HepG2 (cell line): ENCODE measurements around the gene CD24. TPM values are rescaled to one million over a fixed set of nuclear protein-coding genes. Genes with fewer than 3 reads are reported as not detected.

ENCODE experiments used
- ARHGAP35 ChIP-seq: sonication (generic); formaldehyde crosslinking; IDR thresholded peaks from 2 replicates; pipeline ENCODE4 v1.9.0; 2022; ENCODE audit warnings: mild to moderate bottlenecking, inconsistent platforms, moderate library complexity, missing genetic modification reagents, borderline replicate concordance
- BORCS8-MEF2B ChIP-seq: sonication (generic); formaldehyde crosslinking; IDR thresholded peaks from 2 replicates; pipeline ENCODE4 v1.8.0; 2022; ENCODE audit warnings: mild to moderate bottlenecking, missing genetic modification reagents
- GABPA ChIP-seq, 2 experiments: IDR thresholded peaks; 2 replicates each; pipeline ENCODE4 v1.6.1; 2011 to 2016; ENCODE audit warnings: low read depth in 2 of 2, low read length in 1 of 2, missing biosample characterization in 1 of 2, missing genetic modification characterization in 1 of 2
- GATAD2A ChIP-seq: IDR thresholded peaks from 2 replicates; pipeline ENCODE4 v1.6.1; 2016
- HMG20A ChIP-seq: IDR thresholded peaks from 2 replicates; pipeline ENCODE4 v1.6.1; 2016; ENCODE audit warnings: borderline replicate concordance
- IRX3 ChIP-seq: sonication (generic); formaldehyde crosslinking; IDR thresholded peaks from 2 replicates; pipeline ENCODE4 v1.8.1; 2023; ENCODE audit warnings: mild to moderate bottlenecking, low read depth, missing genetic modification reagents, borderline replicate concordance
- KDM5B ChIP-seq: sonication (generic); formaldehyde crosslinking; IDR thresholded peaks from 2 replicates; pipeline ENCODE4 v1.4.0; 2020; ENCODE audit warnings: missing genetic modification reagents, mild to moderate bottlenecking, borderline replicate concordance
- MAF1 ChIP-seq: sonication (generic); formaldehyde crosslinking; IDR thresholded peaks from 2 replicates; pipeline ENCODE4 v1.5.0; 2020; ENCODE audit warnings: missing genetic modification reagents, borderline replicate concordance
- NR2F6 ChIP-seq, 2 experiments: IDR thresholded peaks; 2 replicates each; pipeline ENCODE4 v1.6.1; 2016; ENCODE audit warnings: antibody characterized with exemption in 1 of 2, mild to moderate bottlenecking in 1 of 2
- YEATS4 ChIP-seq: sonication (generic); formaldehyde crosslinking; IDR thresholded peaks from 2 replicates; pipeline ENCODE4 v1.4.0; 2020; ENCODE audit warnings: missing genetic modification reagents, borderline replicate concordance
- ZMAT3 ChIP-seq: sonication (generic); formaldehyde crosslinking; conservative IDR thresholded peaks from 2 replicates; pipeline ENCODE4 v1.7.0; 2021; ENCODE audit warnings: missing genetic modification reagents
- ZNF292 ChIP-seq: sonication (generic); formaldehyde crosslinking; IDR thresholded peaks from 2 replicates; pipeline ENCODE4 v1.8.1; 2022; ENCODE audit warnings: mild to moderate bottlenecking, low read depth, missing genetic modification reagents, borderline replicate concordance
- ZSCAN22 ChIP-seq: sonication (generic); formaldehyde crosslinking; IDR thresholded peaks from 2 replicates; pipeline ENCODE4 v1.4.0; 2020; ENCODE audit warnings: mild to moderate bottlenecking, missing genetic modification reagents
- ZSCAN25 ChIP-seq: sonication (generic); formaldehyde crosslinking; IDR thresholded peaks from 2 replicates; pipeline ENCODE4 v1.8.0; 2022; ENCODE audit warnings: mild to moderate bottlenecking, missing genetic modification reagents
- polyA plus RNA-seq, 8 experiments: library from polyadenylated mRNA; depleted of rRNA in 3 of 8; stranded (reverse) in 7 of 8; unstranded in 1 of 8; fragments of >200 nt; fragmentation: Illumina TruSeq in 4 of 8; extraction: Trizol in 4 of 8; gene quantifications; 2 replicates each; pipeline versions ENCODE4 v1.2.1 to v1.2.3, GENCODE V29; 2011 to 2016; ENCODE audit warnings: low read depth in 4 of 8, missing spikeins in 1 of 8, mixed read lengths in 1 of 8; ENCODE audit not compliant: insufficient read depth in 1 of 8
- total RNA-seq, 5 experiments: library from RNA; depleted of rRNA; stranded (reverse); fragments of >200 nt; fragmentation: Illumina TruSeq; extraction: Trizol; gene quantifications; 2 replicates each; pipeline ENCODE4 v1.2.3, GENCODE V29; 2016; ENCODE audit warnings: low read depth in 1 of 5
- TF ChIP-seq, protein P1 (sequence below), 2 experiments: fragments of 450-650 bp in 1 of 2; sonication (generic) in 1 of 2; formaldehyde crosslinking in 1 of 2; IDR thresholded peaks; 2 replicates each; pipeline versions ENCODE4 v1.6.1 to v1.8.0; 2016 to 2022; ENCODE audit warnings: antibody characterized with exemption in 1 of 2, mild to moderate bottlenecking in 1 of 2, missing genetic modification reagents in 1 of 2
- TF ChIP-seq, protein P2 (sequence below): sonication (generic); formaldehyde crosslinking; IDR thresholded peaks from 2 replicates; pipeline ENCODE4 v1.5.0; 2020; ENCODE audit warnings: mild to moderate bottlenecking, missing genetic modification reagents

CD24 gene
- total and polyA plus RNA-seq, 2 of the 13 experiments (the other 11 are each of a cell fraction or from before 2014, with no cell fraction given) = 11.3 to 30.5 TPM

DNA sequence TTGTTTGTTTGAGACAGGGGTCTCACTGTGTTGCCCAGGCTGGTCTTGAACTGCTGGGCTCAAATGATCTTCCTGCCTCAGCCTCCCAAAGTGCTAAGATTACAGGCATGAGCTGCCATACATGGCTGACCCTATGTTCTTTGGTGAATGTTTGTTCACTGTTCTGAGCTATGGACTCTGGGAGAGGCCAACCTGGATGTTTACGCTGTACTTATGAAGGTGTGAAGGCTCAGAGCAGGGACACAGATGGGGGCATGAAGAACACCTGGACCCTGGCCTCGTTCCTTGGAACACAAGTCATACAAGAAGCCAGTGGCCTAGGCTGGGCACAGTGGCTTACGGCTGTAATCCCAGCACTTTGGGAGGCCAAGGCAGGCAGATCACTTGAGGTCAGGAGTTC is 21.1 kb upstream of the CD24 start (continued):
- TF ChIP-seq, protein P1, sequence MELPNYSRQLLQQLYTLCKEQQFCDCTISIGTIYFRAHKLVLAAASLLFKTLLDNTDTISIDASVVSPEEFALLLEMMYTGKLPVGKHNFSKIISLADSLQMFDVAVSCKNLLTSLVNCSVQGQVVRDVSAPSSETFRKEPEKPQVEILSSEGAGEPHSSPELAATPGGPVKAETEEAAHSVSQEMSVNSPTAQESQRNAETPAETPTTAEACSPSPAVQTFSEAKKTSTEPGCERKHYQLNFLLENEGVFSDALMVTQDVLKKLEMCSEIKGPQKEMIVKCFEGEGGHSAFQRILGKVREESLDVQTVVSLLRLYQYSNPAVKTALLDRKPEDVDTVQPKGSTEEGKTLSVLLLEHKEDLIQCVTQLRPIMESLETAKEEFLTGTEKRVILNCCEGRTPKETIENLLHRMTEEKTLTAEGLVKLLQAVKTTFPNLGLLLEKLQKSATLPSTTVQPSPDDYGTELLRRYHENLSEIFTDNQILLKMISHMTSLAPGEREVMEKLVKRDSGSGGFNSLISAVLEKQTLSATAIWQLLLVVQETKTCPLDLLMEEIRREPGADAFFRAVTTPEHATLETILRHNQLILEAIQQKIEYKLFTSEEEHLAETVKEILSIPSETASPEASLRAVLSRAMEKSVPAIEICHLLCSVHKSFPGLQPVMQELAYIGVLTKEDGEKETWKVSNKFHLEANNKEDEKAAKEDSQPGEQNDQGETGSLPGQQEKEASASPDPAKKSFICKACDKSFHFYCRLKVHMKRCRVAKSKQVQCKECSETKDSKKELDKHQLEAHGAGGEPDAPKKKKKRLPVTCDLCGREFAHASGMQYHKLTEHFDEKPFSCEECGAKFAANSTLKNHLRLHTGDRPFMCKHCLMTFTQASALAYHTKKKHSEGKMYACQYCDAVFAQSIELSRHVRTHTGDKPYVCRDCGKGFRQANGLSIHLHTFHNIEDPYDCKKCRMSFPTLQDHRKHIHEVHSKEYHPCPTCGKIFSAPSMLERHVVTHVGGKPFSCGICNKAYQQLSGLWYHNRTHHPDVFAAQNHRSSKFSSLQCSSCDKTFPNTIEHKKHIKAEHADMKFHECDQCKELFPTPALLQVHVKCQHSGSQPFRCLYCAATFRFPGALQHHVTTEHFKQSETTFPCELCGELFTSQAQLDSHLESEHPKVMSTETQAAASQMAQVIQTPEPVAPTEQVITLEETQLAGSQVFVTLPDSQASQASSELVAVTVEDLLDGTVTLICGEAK (IDR thresholded peaks at IDR 0.05) = no peak
- TF ChIP-seq, protein P1 (CRISPR knock-in tag; IDR thresholded peaks at IDR 0.05) = no peak
- peak; percentile 38; the same call in 1 of the 2 replicates for TF ChIP-seq HMG20A (CRISPR knock-in tag)
- no peak for TF ChIP-seq BORCS8-MEF2B (CRISPR knock-in tag)
- 0 out of 2 replicates have a peak, but pooled peaks have one; percentile 8 for TF ChIP-seq NR2F6 (IDR thresholded peaks at IDR 0.05)
- TF ChIP-seq NR2F6 (CRISPR knock-in tag; IDR thresholded peaks at IDR 0.05) = peak; percentile 35; the same call in 1 of the 2 replicates
- no peak for TF ChIP-seq GABPA (IDR thresholded peaks at IDR 0.05; ENCODE audit: low read depth, low read length)
- TF ChIP-seq GABPA (CRISPR knock-in tag; IDR thresholded peaks at IDR 0.05; ENCODE audit: low read depth) = no peak
- TF ChIP-seq ARHGAP35 (CRISPR knock-in tag) = no peak
- TF ChIP-seq, protein P2, sequence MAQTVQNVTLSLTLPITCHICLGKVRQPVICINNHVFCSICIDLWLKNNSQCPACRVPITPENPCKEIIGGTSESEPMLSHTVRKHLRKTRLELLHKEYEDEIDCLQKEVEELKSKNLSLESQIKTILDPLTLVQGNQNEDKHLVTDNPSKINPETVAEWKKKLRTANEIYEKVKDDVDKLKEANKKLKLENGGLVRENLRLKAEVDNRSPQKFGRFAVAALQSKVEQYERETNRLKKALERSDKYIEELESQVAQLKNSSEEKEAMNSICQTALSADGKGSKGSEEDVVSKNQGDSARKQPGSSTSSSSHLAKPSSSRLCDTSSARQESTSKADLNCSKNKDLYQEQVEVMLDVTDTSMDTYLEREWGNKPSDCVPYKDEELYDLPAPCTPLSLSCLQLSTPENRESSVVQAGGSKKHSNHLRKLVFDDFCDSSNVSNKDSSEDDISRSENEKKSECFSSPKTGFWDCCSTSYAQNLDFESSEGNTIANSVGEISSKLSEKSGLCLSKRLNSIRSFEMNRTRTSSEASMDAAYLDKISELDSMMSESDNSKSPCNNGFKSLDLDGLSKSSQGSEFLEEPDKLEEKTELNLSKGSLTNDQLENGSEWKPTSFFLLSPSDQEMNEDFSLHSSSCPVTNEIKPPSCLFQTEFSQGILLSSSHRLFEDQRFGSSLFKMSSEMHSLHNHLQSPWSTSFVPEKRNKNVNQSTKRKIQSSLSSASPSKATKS (CRISPR knock-in tag) = no peak
- TF ChIP-seq MAF1 (CRISPR knock-in tag) = no peak
- TF ChIP-seq IRX3 (CRISPR knock-in tag) = no peak
- no peak for TF ChIP-seq ZMAT3 (CRISPR knock-in tag)
- TF ChIP-seq ZSCAN25 = no peak
- no peak for TF ChIP-seq YEATS4 (CRISPR knock-in tag)
- no peak for TF ChIP-seq KDM5B (CRISPR knock-in tag)
- peak; percentile 55; the same call in 1 of the 2 replicates for TF ChIP-seq ZNF292
- no peak for TF ChIP-seq ZSCAN22 (CRISPR knock-in tag)
- peak; percentile 55 for TF ChIP-seq GATAD2A (CRISPR knock-in tag)
